Measurements from ENCODE around the gene PPCDC. TPM values are rescaled to one million over a fixed set of nuclear protein-coding genes. Genes with fewer than 3 reads are reported as not detected.
A peak's percentile ranks its signal among the peaks of the same experiment; 100 is the strongest.

The PPCDC gene
- total and polyA plus RNA-seq, 10 of the 15 experiments (the other 5 are each of a cell fraction or from before 2014, with no cell fraction given): 32.5 to 135 (median 55.0) TPM

GRCh38 chr15:75036212-75036616 lies 12.8 kb downstream of the PPCDC start (continued):
- TF ChIP-seq ESRRA (IDR thresholded peaks at IDR 0.05; ENCODE audit: low read length): no peak
- no peak for TF ChIP-seq RAD51 (IDR thresholded peaks at IDR 0.05)

GRCh38 chr15:75037685-75038084 lies 14.3 kb downstream of the PPCDC start:
- H3K27ac ChIP-seq (ENCODE audit: control insufficient read depth, insufficient read depth): no peak overlapping the region; the same call in 1 of the 2 replicates
- DNase-seq (ENCODE audit: low read depth, low spot score) (no peak), ATAC-seq (peak; percentile 28; the same call in 2 of the 3 replicates), FAIRE-seq (no peak)
- no peak overlapping the region for H3K4me3 ChIP-seq
- no peaks in the 10 kb centered on the region for H4K20me1 ChIP-seq (ENCODE audit: control insufficient read depth, insufficient read depth)
- in situ Hi-C loops (cut with MboI): no loop called here
- peaks cover 3% of the 10 kb centered on the region; the same call in 1 of the 2 replicates for H3K79me2 ChIP-seq (ENCODE audit: control insufficient read depth, insufficient read depth, low read length)
- ChIA-PET RAD21 (ENCODE audit: unreplicated experiment) (interaction anchor here (1.1 to 3.6 kb wide), 6 partner anchors 8 to 172 kb away, joined by 3 to 28 read pairs (median 3); partner anchors contain the start of gene SCAMP5), CTCF (interaction anchor here (0.8 to 5.6 kb wide), 6 partner anchors 8 to 166 kb away, joined by 3 to 28 read pairs (median 5); partner anchors contain the start of gene PPCDC), POLR2A (interaction anchor here (0.6 to 2.1 kb wide), 4 partner anchors 28 to 166 kb away, joined by 3 to 5 read pairs (median 4); no protein-coding TSS in a partner anchor), SMC1A (ENCODE audit: uncharacterized antibody, unreplicated experiment) (interaction anchor here (0.7 to 1.9 kb wide), 7 partner anchors 23 to 169 kb away, joined by 3 to 7 read pairs (median 4); no protein-coding TSS in a partner anchor)
- H2AFZ ChIP-seq (ENCODE audit: control insufficient read depth, low read depth, low read length): no peak overlapping the region
- no peaks in the 10 kb centered on the region for H3K9me3 ChIP-seq (replicated peaks; ENCODE audit: control insufficient read depth, insufficient read depth, low read length)
- no peak overlapping the region for H3K9ac ChIP-seq (ENCODE audit: control insufficient read depth, insufficient read depth, low read length)
- no TSS peak for BruUV-seq (replicated peaks)
- TF ChIP-seq STAT3 (IDR thresholded peaks at IDR 0.05; ENCODE audit: low read depth, low read length): no peak
- no peak for TF ChIP-seq NR2F1 (conservative IDR thresholded peaks at IDR 0.05)
- no peak for TF ChIP-seq TCF7 (IDR thresholded peaks at IDR 0.05; ENCODE audit: borderline replicate concordance)
- TF ChIP-seq ATF2 (IDR thresholded peaks at IDR 0.05; ENCODE audit: low read length): no peak
- TF ChIP-seq RAD21 (IDR thresholded peaks at IDR 0.05; ENCODE audit: insufficient read depth, low read depth, low read length): no peak
- TF ChIP-seq SREBF2 (IDR thresholded peaks at IDR 0.05; ENCODE audit: low read length): no peak
- TF ChIP-seq MXI1 (IDR thresholded peaks at IDR 0.05; ENCODE audit: low read depth, low read length): no peak
- WGBS (ENCODE audit: insufficient coverage, insufficient replicate concordance, low lambda C conversion rate, missing lambda C conversion rate): 58% methylated on average over 6 of the region's 6 CpGs
- no peak overlapping the region for H3K4me2 ChIP-seq (ENCODE audit: control insufficient read depth, insufficient read depth)
- peaks cover 0 to 5% of the 10 kb centered on the region in 2 experiments; a peak in 2 of 4 replicates for H3K36me3 ChIP-seq (ENCODE audit: control insufficient read depth in 2 of 2, insufficient read depth in 2 of 2, low read length in 1 of 2)
- intact Hi-C loops (cut with micrococcal nuclease; ENCODE audit: unreplicated experiment): no loop called here
- no peaks in the 10 kb centered on the region for H3K27me3 ChIP-seq (replicated peaks in 1 of 2; ENCODE audit: control insufficient read depth in 2 of 2, insufficient read depth in 2 of 2, low read length in 1 of 2)
- H3K4me1 ChIP-seq (ENCODE audit: control insufficient read depth, insufficient read depth, low read length): peaks cover 22% of the 10 kb centered on the region

Data from GM12878 (cell line).